GM23248 (cell line): ENCODE measurements around the gene TACR2. TPM values are rescaled to one million over a fixed set of nuclear protein-coding genes. Genes with fewer than 3 reads are reported as not detected.

Source experiments
- DNase-seq: peaks from one replicate; pipeline ENCODE4 v3.0.0-alpha.2; 2015
- H2AFZ ChIP-seq: fragments of 200-600 bp; sonication (generic); 2 replicates; pipeline ENCODE4 v1.6.1; 2016; ENCODE audit warnings: antibody characterized with exemption
- H3F3A ChIP-seq: fragments of 200-600 bp; sonication (generic); 2 replicates; pipeline ENCODE4 v1.6.1; 2016; ENCODE audit warnings: mild to moderate bottlenecking, antibody characterized with exemption, mixed run types; ENCODE audit not compliant: insufficient read depth
- H3K27ac ChIP-seq: fragments of 200-600 bp; sonication (generic); 2 replicates; pipeline ENCODE4 v1.5.1; 2016; ENCODE audit warnings: mild to moderate bottlenecking
- H3K27me3 ChIP-seq: fragments of 200-600 bp; sonication (generic); replicated peaks from 2 replicates; pipeline ENCODE4 v1.6.1; 2016; ENCODE audit warnings: mild to moderate bottlenecking; ENCODE audit not compliant: insufficient read depth
- H3K36me3 ChIP-seq: fragments of 200-600 bp; sonication (generic); 2 replicates; pipeline ENCODE4 v1.6.1; 2016; ENCODE audit warnings: low read depth, mild to moderate bottlenecking
- H3K4me1 ChIP-seq: fragments of 200-600 bp; sonication (generic); 2 replicates; pipeline ENCODE4 v1.6.1; 2016; ENCODE audit warnings: mild to moderate bottlenecking; ENCODE audit not compliant: insufficient read depth
- H3K4me2 ChIP-seq: fragments of 200-600 bp; sonication (generic); one replicate; pipeline ENCODE4 v1.6.1; 2016; ENCODE audit warnings: mild to moderate bottlenecking; ENCODE audit not compliant: unreplicated experiment
- H3K4me3 ChIP-seq: fragments of 200-600 bp; sonication (generic); 2 replicates; pipeline ENCODE4 v1.5.1; 2016; ENCODE audit warnings: mild to moderate bottlenecking
- H3K79me2 ChIP-seq: fragments of 200-600 bp; sonication (generic); 2 replicates; pipeline ENCODE4 v1.6.1; 2016; ENCODE audit warnings: mild to moderate bottlenecking; ENCODE audit not compliant: insufficient read depth
- H3K9ac ChIP-seq: fragments of 200-600 bp; sonication (generic); 2 replicates; pipeline ENCODE4 v1.6.1; 2016; ENCODE audit warnings: mild to moderate bottlenecking
- H3K9me2 ChIP-seq: fragments of 200-600 bp; sonication (generic); 2 replicates; pipeline ENCODE4 v1.6.1; 2016; ENCODE audit warnings: mixed run types, mild to moderate bottlenecking, moderate library complexity; ENCODE audit not compliant: insufficient read depth
- H3K9me3 ChIP-seq: fragments of 200-600 bp; sonication (generic); one replicate; pipeline ENCODE4 v1.6.1; 2017; ENCODE audit warnings: low read depth
- H4K20me1 ChIP-seq: fragments of 200-600 bp; sonication (generic); 2 replicates; pipeline ENCODE4 v1.6.0; 2016; ENCODE audit not compliant: insufficient read depth
- EZH2 ChIP-seq: fragments of 200-600 bp; sonication (generic); IDR thresholded peaks from 2 replicates; pipeline ENCODE4 v1.6.1; 2018; ENCODE audit warnings: antibody characterized with exemption, mild to moderate bottlenecking; ENCODE audit not compliant: insufficient read depth, poor library complexity, severe bottlenecking
- EZH2phosphoT487 ChIP-seq: fragments of 200-600 bp; sonication (generic); IDR thresholded peaks from 2 replicates; pipeline ENCODE4 v1.6.1; 2018; ENCODE audit warnings: antibody characterized with exemption, moderate library complexity, mild to moderate bottlenecking, low read depth; ENCODE audit not compliant: insufficient read depth
- WGBS, 2 experiments: methylation state at CpG; one replicate each; pipeline ENCODE4 v1.1.6; 2015 to 2017; ENCODE audit warnings: low lambda C conversion rate in 2 of 2, low coverage in 1 of 2; ENCODE audit errors: missing lambda C conversion rate in 2 of 2; 5-methylcytosine and 5-hydroxymethylcytosine counted together
- in situ Hi-C: fragments of 300-500 bp; cut with MboI; formaldehyde crosslinking; loops from 2 replicates; pipeline ENCODE4 v1.15.0; 2020
- polyA plus RNA-seq: library from polyadenylated mRNA; unstranded; fragments of >200 nt; fragmentation: Nextera tagmentation; extraction: Ambion mirVana; gene quantifications from 2 replicates; pipeline ENCODE4 v1.2.1, GENCODE V29; 2016
- total RNA-seq: library from RNA; depleted of rRNA; stranded (reverse); fragments of >200 nt; shearing (Covaris generic); gene quantifications from 2 replicates; pipeline ENCODE4 v1.2.3, GENCODE V29; 2014

TACR2 gene
- total and polyA plus RNA-seq, 2 experiments from 2014 or later = 0.24 to 0.54 TPM

DNA sequence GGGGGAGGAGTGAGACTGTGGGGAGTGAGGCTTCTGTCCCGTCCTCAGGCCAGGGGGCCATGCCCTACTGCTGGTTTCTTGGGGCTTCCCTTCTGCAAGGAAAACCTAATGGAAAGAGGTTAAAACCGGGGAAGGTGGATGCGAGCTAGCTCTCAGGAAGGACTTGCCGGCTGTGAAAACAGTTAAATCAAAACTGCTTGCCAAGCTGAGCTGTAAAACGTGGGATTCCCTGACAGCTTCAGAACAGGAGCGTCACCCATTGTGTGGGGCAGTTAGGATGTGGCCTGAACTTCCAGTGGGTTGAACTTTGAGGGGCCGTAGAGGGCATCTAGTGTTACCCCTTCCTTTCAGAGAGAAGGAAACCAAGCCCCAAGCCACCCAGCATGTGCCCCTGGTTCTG, 47.7 kb upstream of the TACR2 start:
- H3K27me3 ChIP-seq = no peaks in the 10 kb centered on the region
- no peaks in the 10 kb centered on the region for H3F3A ChIP-seq
- no peak for DNase-seq
- in situ Hi-C loops = no loop called here
- H3K9me3 ChIP-seq = no peaks in the 10 kb centered on the region
- H2AFZ ChIP-seq = no peak overlapping the region
- no peak overlapping the region for H3K4me2 ChIP-seq
- H3K27ac ChIP-seq = no peak overlapping the region
- 85% methylated on average over 7 of the region's 7 CpGs for WGBS, 2 experiments
- no peak overlapping the region for H3K4me3 ChIP-seq
- H4K20me1 ChIP-seq = no peaks in the 10 kb centered on the region
- H3K79me2 ChIP-seq = no peaks in the 10 kb centered on the region
- H3K4me1 ChIP-seq = no peaks in the 10 kb centered on the region
- H3K36me3 ChIP-seq = no peaks in the 10 kb centered on the region
- TF ChIP-seq EZH2phosphoT487 (no peak), EZH2 (no peak)
- H3K9ac ChIP-seq = no peak overlapping the region
- no peaks in the 10 kb centered on the region for H3K9me2 ChIP-seq

DNA sequence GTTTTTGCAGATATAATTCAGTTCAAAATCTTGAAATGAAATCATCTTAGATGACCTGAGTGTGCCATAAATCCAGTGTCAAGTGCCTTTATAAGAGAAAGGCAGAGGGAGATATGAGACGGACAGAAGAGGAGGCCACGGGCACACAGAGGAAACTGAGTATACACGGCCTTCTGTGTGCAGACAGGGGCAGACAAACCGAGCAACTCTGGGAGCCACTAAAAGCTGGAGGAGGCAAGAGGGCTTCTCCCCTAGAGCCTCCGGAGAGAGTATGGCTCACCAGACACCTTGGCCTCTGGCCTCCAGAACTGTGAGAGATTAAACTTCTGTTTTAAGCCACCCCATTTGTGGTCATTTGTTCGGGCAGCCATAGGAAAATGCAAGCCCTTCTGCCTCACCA, 47.2 kb upstream of the TACR2 start:
- WGBS, 2 experiments = 92 to 96% methylated on average over 6 of the region's 6 CpGs
- Histone ChIP-seq H3K27ac (no peak overlapping the region), H3K36me3 (no peaks in the 10 kb centered on the region)

DNA sequence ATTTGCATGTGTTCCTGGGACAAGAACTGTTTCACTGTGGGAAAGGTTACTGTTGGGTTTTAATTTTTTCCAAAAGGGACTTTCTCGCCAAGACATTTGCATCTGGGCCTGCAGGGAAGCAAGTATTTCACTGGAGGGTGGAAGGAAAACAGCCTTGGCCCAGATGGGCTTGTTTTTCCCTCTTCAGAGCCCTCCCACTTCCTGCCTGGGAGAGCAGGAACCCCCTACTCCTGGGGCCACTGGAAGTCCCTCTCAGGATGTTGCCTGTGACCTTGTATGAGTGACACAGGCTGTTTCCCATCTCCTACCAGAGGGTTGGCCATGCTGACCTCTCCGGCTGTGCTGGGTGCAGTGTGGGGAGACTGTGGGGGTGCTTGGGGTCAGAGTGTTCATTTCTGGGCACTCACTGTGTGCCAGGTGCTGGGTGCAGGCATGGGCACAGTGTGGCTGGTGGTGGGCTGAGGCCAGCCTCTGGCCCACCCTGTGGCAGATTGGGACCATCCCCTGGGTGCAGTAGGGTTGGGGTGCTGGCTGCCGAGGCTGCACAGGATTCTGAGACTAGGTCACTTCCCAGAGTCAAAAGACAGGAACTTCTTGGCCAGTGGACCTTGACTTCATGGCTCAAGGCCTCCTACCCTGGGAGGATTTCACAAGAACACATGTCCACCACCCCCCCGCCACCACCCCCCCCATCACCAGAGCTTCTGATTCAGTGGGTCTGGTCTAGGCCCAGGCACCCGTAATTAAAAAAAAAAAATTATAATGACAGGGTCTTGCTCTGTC, 44.7 kb upstream of the TACR2 start:
- H3K27ac ChIP-seq = no peak overlapping the region
- no peaks in the 10 kb centered on the region for H4K20me1 ChIP-seq
- in situ Hi-C loops = no loop called here
- H3K79me2 ChIP-seq = no peaks in the 10 kb centered on the region
- H3K4me2 ChIP-seq = no peak overlapping the region
- H2AFZ ChIP-seq = no peak overlapping the region
- no peaks in the 10 kb centered on the region for H3F3A ChIP-seq
- H3K4me1 ChIP-seq = 0 out of 2 replicates have a peak, but pooled peaks cover 3% of the 10 kb centered on the region
- H3K27me3 ChIP-seq = no peaks in the 10 kb centered on the region
- H3K4me3 ChIP-seq = no peak overlapping the region
- H3K9me3 ChIP-seq = no peaks in the 10 kb centered on the region
- H3K9ac ChIP-seq = no peak overlapping the region
- H3K36me3 ChIP-seq = no peaks in the 10 kb centered on the region
- WGBS, 2 experiments = 77 to 79% methylated on average over 5 of the region's 5 CpGs
- no peaks in the 10 kb centered on the region for H3K9me2 ChIP-seq
- no peak for DNase-seq
- TF ChIP-seq EZH2phosphoT487 (no peak), EZH2 (no peak)

More for the DNA sequence above, 47.2 kb upstream of the TACR2 start:
- Histone ChIP-seq H3K4me3 (no peak overlapping the region), H3K79me2 (no peaks in the 10 kb centered on the region), H3K9ac (no peak overlapping the region), H3K9me3 (no peaks in the 10 kb centered on the region), H2AFZ (no peak overlapping the region), H3K9me2 (no peaks in the 10 kb centered on the region), H4K20me1 (no peaks in the 10 kb centered on the region), H3K4me2 (no peak overlapping the region), H3F3A (no peaks in the 10 kb centered on the region), H3K4me1 (no peaks in the 10 kb centered on the region), H3K27me3 (no peaks in the 10 kb centered on the region)
- DNase-seq = no peak
- in situ Hi-C loops = no loop called here
- TF ChIP-seq EZH2 (no peak), EZH2phosphoT487 (no peak)

DNA sequence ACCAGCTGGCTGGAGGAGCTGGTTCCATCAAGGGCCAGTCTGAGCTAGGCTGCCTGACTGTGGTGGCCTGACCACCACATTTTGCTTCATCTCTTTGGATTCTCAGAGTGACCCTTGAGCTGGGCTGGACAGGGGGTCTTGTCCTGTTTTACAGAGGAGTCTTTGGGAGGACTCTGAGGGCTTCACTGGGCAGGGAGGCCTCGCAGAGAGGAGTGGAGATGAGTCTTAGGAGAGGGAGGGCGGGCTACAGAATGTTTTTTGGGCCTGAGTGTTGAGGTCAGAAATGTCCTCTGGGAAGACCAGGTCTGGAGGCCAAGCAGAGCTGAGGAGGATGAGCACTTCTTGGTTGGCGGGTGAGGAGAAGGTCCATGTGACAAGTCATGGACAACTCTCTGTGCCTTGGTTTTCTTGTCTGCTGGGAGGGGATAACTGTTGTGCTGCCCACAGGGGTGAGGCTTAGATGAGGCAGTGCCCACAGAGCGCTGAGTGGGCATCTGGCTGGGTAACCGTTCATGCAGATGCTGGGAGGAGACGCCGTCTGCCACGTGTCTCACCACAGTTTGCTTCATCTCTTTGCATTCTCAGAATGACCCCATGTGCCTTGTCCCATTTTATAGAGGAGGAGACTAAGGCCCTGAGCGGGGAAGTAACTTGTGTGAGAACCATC, 44.0 kb upstream of the TACR2 start:
- no peaks in the 10 kb centered on the region for H4K20me1 ChIP-seq
- no peak overlapping the region for H3K4me3 ChIP-seq
- H3K36me3 ChIP-seq = no peaks in the 10 kb centered on the region
- H3K4me1 ChIP-seq = 0 out of 2 replicates have a peak, but pooled peaks cover 5% of the 10 kb centered on the region
- H3F3A ChIP-seq = no peaks in the 10 kb centered on the region
- no peak overlapping the region for H3K4me2 ChIP-seq
- H3K9ac ChIP-seq = no peak overlapping the region
- in situ Hi-C loops = no loop called here
- TF ChIP-seq EZH2 = no peak
- H3K9me3 ChIP-seq = no peaks in the 10 kb centered on the region
- WGBS, 2 experiments = 81 to 86% methylated on average over 9 of the region's 9 CpGs
- no peak overlapping the region for H2AFZ ChIP-seq
- no peaks in the 10 kb centered on the region for H3K79me2 ChIP-seq
- no peak overlapping the region for H3K27ac ChIP-seq
- no peaks in the 10 kb centered on the region for H3K27me3 ChIP-seq
- no peak for DNase-seq
- H3K9me2 ChIP-seq = no peaks in the 10 kb centered on the region
